ENCODE data around the gene SULT1C4.

Gene SULT1C4

GRCh38 chr2:108370080-108370479, 7.7 kb upstream of the SULT1C4 start:
- no peak for DNase-seq (ENCODE audit: low read depth in 2 of 2)

- DNase-seq (ENCODE audit: low read depth in 2 of 2) = no peak
Measured at GRCh38 chr2:108376774-108377173, 980 bp upstream of the SULT1C4 start.

- DNase-seq (ENCODE audit: low read depth in 2 of 2) = no peak
Measured at GRCh38 chr2:108377401-108377800, 353 bp upstream of the SULT1C4 start.

- no peak for DNase-seq (ENCODE audit: low read depth in 2 of 2)
Measured at GRCh38 chr2:108378851-108379250, 1.1 kb downstream of the SULT1C4 start.

- no peak for DNase-seq (ENCODE audit: low read depth in 2 of 2)
Measured at GRCh38 chr2:108382196-108382595, 4.4 kb downstream of the SULT1C4 start.

GRCh38 chr2:108383146-108383830, 5.5 kb downstream of the SULT1C4 start:
- DNase-seq (ENCODE audit: low read depth in 2 of 2) = no peak

GRCh38 chr2:108384662-108385393, 7.1 kb downstream of the SULT1C4 start:
- DNase-seq (ENCODE audit: low read depth in 2 of 2) = no peak

- no peak for DNase-seq (ENCODE audit: low read depth in 2 of 2)
Measured at GRCh38 chr2:108385411-108386071, 7.8 kb downstream of the SULT1C4 start.

GRCh38 chr2:108388045-108388444, 10.3 kb downstream of the SULT1C4 start:
- DNase-seq (ENCODE audit: low read depth in 2 of 2) = no peak

- DNase-seq (ENCODE audit: low read depth in 2 of 2) = no peak
Measured at GRCh38 chr2:108390340-108390739, 12.6 kb downstream of the SULT1C4 start.

GRCh38 chr2:108392029-108392428, 14.3 kb downstream of the SULT1C4 start:
- no peak for DNase-seq (ENCODE audit: low read depth in 2 of 2)

GRCh38 chr2:108393197-108393596, 15.4 kb downstream of the SULT1C4 start:
- DNase-seq (ENCODE audit: low read depth in 2 of 2) = no peak

- DNase-seq (ENCODE audit: low read depth in 2 of 2) = no peak
Measured at GRCh38 chr2:108395155-108395554, 17.4 kb downstream of the SULT1C4 start.

GRCh38 chr2:108396845-108397244, 19.1 kb downstream of the SULT1C4 start:
- DNase-seq (ENCODE audit: low read depth in 2 of 2) = no peak

- no peak for DNase-seq (ENCODE audit: low read depth in 2 of 2)
Measured at GRCh38 chr2:108399479-108399878, 21.7 kb downstream of the SULT1C4 start.

- DNase-seq (ENCODE audit: low read depth in 2 of 2) = no peak
Measured at GRCh38 chr2:108401800-108402199, 24.0 kb downstream of the SULT1C4 start.

- no peak for DNase-seq (ENCODE audit: low read depth in 2 of 2)
Measured at GRCh38 chr2:108403494-108403893, 25.7 kb downstream of the SULT1C4 start.

- DNase-seq (ENCODE audit: low read depth in 2 of 2) = no peak
Measured at GRCh38 chr2:108404784-108405397, 27.1 kb downstream of the SULT1C4 start.

- DNase-seq (ENCODE audit: low read depth in 2 of 2) = no peak
Measured at GRCh38 chr2:108407864-108408729, 30.3 kb downstream of the SULT1C4 start.

- DNase-seq (ENCODE audit: low read depth in 2 of 2) = no peak
Measured at GRCh38 chr2:108409768-108410167, 32.0 kb downstream of the SULT1C4 start.

- DNase-seq (ENCODE audit: low read depth in 2 of 2) = no peak
Measured at GRCh38 chr2:108412995-108413710, 35.4 kb downstream of the SULT1C4 start.
